IMR-90 (cell line): Measurements from ENCODE around the gene MAPRE2.

ENCODE experiments used
- BHLHE40 ChIP-seq: fragments of 150-350 bp; IDR thresholded peaks from 2 replicates; pipeline ENCODE4 v1.6.1; 2016; ENCODE audit warnings: mild to moderate bottlenecking, low read depth, low read length
- CEBPB ChIP-seq: IDR thresholded peaks from 2 replicates; pipeline ENCODE4 v1.6.1; 2012; ENCODE audit warnings: low read depth, low read length, improper control_type of control experiment
- CHD1 ChIP-seq: IDR thresholded peaks from 2 replicates; pipeline ENCODE4 v1.6.1; 2012; ENCODE audit warnings: low read depth, low read length, improper control_type of control experiment
- MAFK ChIP-seq: IDR thresholded peaks from 2 replicates; pipeline ENCODE4 v1.6.1; 2012; ENCODE audit warnings: low read depth, low read length, improper control_type of control experiment
- MXI1 ChIP-seq: IDR thresholded peaks from 2 replicates; pipeline ENCODE4 v1.6.1; 2012; ENCODE audit warnings: low read depth, mild to moderate bottlenecking, low read length, moderate library complexity, borderline replicate concordance
- POLR2A ChIP-seq: IDR thresholded peaks from 2 replicates; pipeline ENCODE4 v1.6.1; 2012; ENCODE audit warnings: mild to moderate bottlenecking, low read depth, low read length
- RAD21 ChIP-seq: IDR thresholded peaks from 2 replicates; pipeline ENCODE4 v1.6.1; 2012; ENCODE audit warnings: low read length, improper control_type of control experiment
- RCOR1 ChIP-seq: IDR thresholded peaks from 2 replicates; pipeline ENCODE4 v1.6.1; 2012; ENCODE audit warnings: mild to moderate bottlenecking, low read length, improper control_type of control experiment; ENCODE audit not compliant: insufficient replicate concordance
- RFX5 ChIP-seq: IDR thresholded peaks from 2 replicates; pipeline ENCODE4 v1.8.0; 2012; ENCODE audit warnings: low read depth, mild to moderate bottlenecking, low read length, moderate library complexity
- SMC3 ChIP-seq: fragments of 150-350 bp; IDR thresholded peaks from 2 replicates; pipeline ENCODE4 v1.6.1; 2016; ENCODE audit warnings: low read depth, mild to moderate bottlenecking, antibody characterized with exemption, low read length, moderate library complexity
- USF2 ChIP-seq: fragments of 150-350 bp; IDR thresholded peaks from 2 replicates; pipeline ENCODE4 v1.6.1; 2017; ENCODE audit warnings: mild to moderate bottlenecking, antibody characterized with exemption, low read length, low read depth
- TF ChIP-seq, protein P1 (sequence below): conservative IDR thresholded peaks from 2 replicates; pipeline ENCODE4 v1.5.1; 2012; ENCODE audit warnings: mild to moderate bottlenecking, low read depth, low read length, improper control_type of control experiment

- TF ChIP-seq, protein P1, sequence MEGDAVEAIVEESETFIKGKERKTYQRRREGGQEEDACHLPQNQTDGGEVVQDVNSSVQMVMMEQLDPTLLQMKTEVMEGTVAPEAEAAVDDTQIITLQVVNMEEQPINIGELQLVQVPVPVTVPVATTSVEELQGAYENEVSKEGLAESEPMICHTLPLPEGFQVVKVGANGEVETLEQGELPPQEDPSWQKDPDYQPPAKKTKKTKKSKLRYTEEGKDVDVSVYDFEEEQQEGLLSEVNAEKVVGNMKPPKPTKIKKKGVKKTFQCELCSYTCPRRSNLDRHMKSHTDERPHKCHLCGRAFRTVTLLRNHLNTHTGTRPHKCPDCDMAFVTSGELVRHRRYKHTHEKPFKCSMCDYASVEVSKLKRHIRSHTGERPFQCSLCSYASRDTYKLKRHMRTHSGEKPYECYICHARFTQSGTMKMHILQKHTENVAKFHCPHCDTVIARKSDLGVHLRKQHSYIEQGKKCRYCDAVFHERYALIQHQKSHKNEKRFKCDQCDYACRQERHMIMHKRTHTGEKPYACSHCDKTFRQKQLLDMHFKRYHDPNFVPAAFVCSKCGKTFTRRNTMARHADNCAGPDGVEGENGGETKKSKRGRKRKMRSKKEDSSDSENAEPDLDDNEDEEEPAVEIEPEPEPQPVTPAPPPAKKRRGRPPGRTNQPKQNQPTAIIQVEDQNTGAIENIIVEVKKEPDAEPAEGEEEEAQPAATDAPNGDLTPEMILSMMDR, result no peak
- TF ChIP-seq USF2 (no peak), POLR2A (no peak), CHD1 (no peak), MXI1 (no peak), RFX5 (no peak), RAD21 (no peak), MAFK (no peak), RCOR1 (no peak), CEBPB (no peak), SMC3 (no peak), BHLHE40 (no peak)
Observed at GRCh38 chr18:35157181-35157580, 116.0 kb downstream of the MAPRE2 start.
